ENCODE measurements around the gene TKT. TPM values are rescaled to one million over a fixed set of nuclear protein-coding genes. Genes with fewer than 3 reads are reported as not detected.

Gene TKT
- total and polyA plus RNA-seq, 2 of the 8 experiments (the other 6 are each of a cell fraction or from before 2014, with no cell fraction given), result 418 to 986 TPM

GRCh38 chr3:53221827-53222182, 34.0 kb downstream of the TKT start:
- Histone ChIP-seq H2AFZ (ENCODE audit: low read length) (no peak overlapping the region), H3K23ac (ENCODE audit: insufficient read length) (no peak overlapping the region)

More at GRCh38 chr3:53221827-53222182, 34.0 kb downstream of the TKT start:
- Histone ChIP-seq H3K4me1 (replicated peaks in 1 of 4; ENCODE audit: control insufficient read depth in 3 of 4, insufficient read depth in 4 of 4, low read length in 3 of 4) (peaks cover 0 to 2% (median 0%) of the 10 kb centered on the region in 4 experiments; a peak in 1 of 7 replicates), H4K8ac (ENCODE audit: extremely low read depth, insufficient read depth, low read length) (no peak overlapping the region), H2BK12ac (ENCODE audit: low read depth, low read length) (no peak overlapping the region), H3K27ac (ENCODE audit: low read depth, low read length) (no peak overlapping the region), H3K79me1 (ENCODE audit: low read depth, low read length) (no peaks in the 10 kb centered on the region), H3K14ac (ENCODE audit: insufficient read length) (no peak overlapping the region), H3K27me3 (replicated peaks in 1 of 4; ENCODE audit: control insufficient read depth in 3 of 4, extremely low read depth in 1 of 4, insufficient read depth in 3 of 4, low read length in 3 of 4) (no peaks in the 10 kb centered on the region), H3K56ac (replicated peaks; ENCODE audit: insufficient read length, low read depth, low read length) (no peak overlapping the region), H3K23me2 (ENCODE audit: low read depth, low read length) (no peaks in the 10 kb centered on the region), H3K79me2 (ENCODE audit: control insufficient read depth in 1 of 2, insufficient read depth in 2 of 2, low read length in 2 of 2) (no peaks in the 10 kb centered on the region), H3K4me3 (ENCODE audit: extremely low read depth in 1 of 4, insufficient read depth in 2 of 4, low read depth in 3 of 4, low read length in 4 of 4) (no peak overlapping the region), H2BK120ac (replicated peaks; ENCODE audit: low read depth, low read length) (no peak overlapping the region), H3K18ac (ENCODE audit: extremely low read depth, low read length) (no peak overlapping the region), H4K20me1 (replicated peaks in 1 of 2; ENCODE audit: control insufficient read depth in 1 of 2, insufficient read depth in 2 of 2, low read length in 2 of 2) (peaks cover 6 to 25% of the 10 kb centered on the region in 2 experiments), H2BK5ac (ENCODE audit: low read depth, low read length) (no peak overlapping the region; the same call in 1 of the 2 replicates), H4K5ac (ENCODE audit: insufficient read length, low read depth, low read length) (no peak overlapping the region), H4K91ac (replicated peaks; ENCODE audit: insufficient read length, low read length) (no peak overlapping the region), H3K36me3 (ENCODE audit: control insufficient read depth in 2 of 4, insufficient read depth in 4 of 4, low read length in 3 of 4) (peaks cover 20 to 36% (median 34%) of the 10 kb centered on the region in 4 experiments), H2BK15ac (ENCODE audit: low read length) (no peak overlapping the region), H2BK20ac (ENCODE audit: low read length) (no peak overlapping the region), H3K9me3 (ENCODE audit: insufficient read depth in 2 of 2, low read depth in 1 of 2, low read length in 1 of 2) (no peaks in the 10 kb centered on the region), H3K4ac (replicated peaks; ENCODE audit: insufficient read length, low read depth, low read length) (no peak overlapping the region), H3K9ac (replicated peaks in 1 of 4; ENCODE audit: extremely low read depth in 1 of 4, low read depth in 3 of 4, low read length in 3 of 4) (no peak overlapping the region), H3K4me2 (ENCODE audit: insufficient read depth in 1 of 2, low read depth in 2 of 2, low read length in 2 of 2) (no peak overlapping the region), H2AK5ac (ENCODE audit: low read depth, low read length) (no peak overlapping the region)
- ChIA-PET POLR2A (ENCODE audit: partially characterized antibody) (interaction anchor here (0.9 to 28.5 kb wide), 12 partner anchors 8 to 129 kb away, joined by 3 to 449 read pairs (median 6); partner anchors contain the start of genes DCP1A, RFT1 and TKT), CTCF (ENCODE audit: partially characterized antibody) (interaction anchor here (0.8 to 6.6 kb wide), 9 partner anchors 8 to 374 kb away, joined by 3 to 68 read pairs (median 4); no protein-coding TSS in a partner anchor)
- no peak for TF ChIP-seq E2F6 (IDR thresholded peaks at IDR 0.05)
- TF ChIP-seq GTF2F1 (IDR thresholded peaks at IDR 0.05; ENCODE audit: borderline replicate concordance, low read depth, low read length), result no peak
- no peak for TF ChIP-seq ATF2 (IDR thresholded peaks at IDR 0.05; ENCODE audit: low read length)
- TF ChIP-seq CREB1 (IDR thresholded peaks at IDR 0.05), result no peak
- no peak for TF ChIP-seq CHD2 (IDR thresholded peaks at IDR 0.05; ENCODE audit: low read length)
- no peak for TF ChIP-seq EZH2 (IDR thresholded peaks at IDR 0.05; ENCODE audit: low read depth, low read length, severe bottlenecking)
- TF ChIP-seq RFX5 (IDR thresholded peaks at IDR 0.05; ENCODE audit: borderline replicate concordance, low read depth, low read length), result no peak
- TF ChIP-seq SRF (IDR thresholded peaks at IDR 0.05; ENCODE audit: low read depth, low read length), result no peak
- TF ChIP-seq EGR1 (IDR thresholded peaks at IDR 0.05; ENCODE audit: borderline replicate concordance, low read depth, low read length), result no peak
- no peak; a peak in 1 of 3 replicates for TF ChIP-seq POLR2A (IDR thresholded peaks at IDR 0.05; ENCODE audit: control extremely low read depth in 1 of 2, low read depth in 2 of 2, low read length in 2 of 2)
- TF ChIP-seq CBX8 (IDR thresholded peaks at IDR 0.05; ENCODE audit: borderline replicate concordance, low read depth, low read length), result no peak
- TF ChIP-seq BCL11A (IDR thresholded peaks at IDR 0.05; ENCODE audit: low read depth in 2 of 2, low read length in 2 of 2), result no peak
- no peak for DNase-seq (ENCODE audit: low read depth in 1 of 2, low spot score in 2 of 2)
- 83% methylated on average over 3 of the region's 3 CpGs; no CpG with 5 or more reads in 1 of the 2 experiments for WGBS, 2 experiments (ENCODE audit: extremely low coverage in 1 of 2, insufficient coverage in 1 of 2, insufficient read length in 1 of 2, insufficient replicate concordance in 2 of 2, low coverage in 1 of 2, low lambda C conversion rate in 2 of 2, missing lambda C conversion rate in 1 of 2)
- FAIRE-seq, result no peak

Measured in H1 (cell line).